SK-MEL-5 (cell line): ENCODE data around the gene ISYNA1. TPM values are rescaled to one million over a fixed set of nuclear protein-coding genes. Genes with fewer than 3 reads are reported as not detected.

Experiments
- DNase-seq: peaks from one replicate; pipeline ENCODE4 v3.0.0-alpha.2; 2016; ENCODE audit warnings: low read depth, low spot score
- in situ Hi-C: cut with HindIII; loops from 2 replicates; pipeline ENCODE4 v1.10.0; 2016; ENCODE audit warnings: low sequenced_read_pairs, high pct_unique_total_duplicates, low pct_unique_long_range_greater_than_20kb
- total RNA-seq: library from RNA; depleted of rRNA; stranded (reverse); fragments of >200 nt; shearing (Covaris generic); gene quantifications from 2 replicates; pipeline ENCODE4 v1.2.3, GENCODE V29; 2014

ISYNA1 gene
- total RNA-seq, 1 experiment from 2014 or later = 8.3 TPM

DNA sequence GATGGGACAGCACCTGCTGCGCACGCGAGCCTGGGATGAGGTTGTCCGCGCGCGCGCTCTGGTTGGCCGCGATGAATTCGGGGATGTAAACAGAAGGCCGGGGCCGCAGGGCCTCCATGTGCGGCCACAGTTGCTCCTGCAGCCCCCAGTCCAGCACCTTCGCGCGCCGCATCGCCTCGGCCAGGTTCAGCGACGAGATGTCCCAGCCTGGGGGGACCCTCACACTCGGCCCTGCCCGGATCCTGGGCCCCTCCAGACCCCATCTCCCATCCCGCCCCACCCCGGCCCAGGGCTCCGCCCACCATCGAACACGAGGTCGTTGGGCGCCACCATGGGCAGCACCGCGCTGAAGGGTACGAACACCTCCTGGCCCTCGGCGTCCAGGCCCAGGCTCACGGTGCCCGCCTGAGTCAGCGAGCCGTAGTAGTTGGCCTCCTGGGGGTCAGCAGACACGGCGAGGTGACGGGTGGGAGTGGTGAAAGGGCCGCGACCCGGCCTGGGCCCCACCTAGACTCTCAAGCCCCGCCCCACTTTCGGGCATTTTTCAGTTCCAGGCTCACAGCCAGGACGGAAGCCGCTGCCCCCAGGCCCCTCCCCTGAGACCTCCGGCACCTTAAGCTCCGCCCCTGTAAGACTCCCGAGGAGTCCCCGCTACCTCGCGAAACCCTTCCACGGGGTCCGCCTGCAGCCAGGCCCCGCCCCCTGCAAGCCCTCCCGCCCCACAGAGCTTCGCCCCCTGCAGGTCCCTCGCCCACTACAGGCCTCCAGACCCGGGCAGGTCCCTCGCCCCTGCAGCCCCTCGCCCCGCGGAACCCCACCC, 1.1 kb downstream of the ISYNA1 start:
- peak; percentile 86 for DNase-seq
- in situ Hi-C loops = no loop called here

GRCh38 chr19:18435842-18436670, 1.9 kb downstream of the ISYNA1 start:
- in situ Hi-C loops = no loop called here

DNA sequence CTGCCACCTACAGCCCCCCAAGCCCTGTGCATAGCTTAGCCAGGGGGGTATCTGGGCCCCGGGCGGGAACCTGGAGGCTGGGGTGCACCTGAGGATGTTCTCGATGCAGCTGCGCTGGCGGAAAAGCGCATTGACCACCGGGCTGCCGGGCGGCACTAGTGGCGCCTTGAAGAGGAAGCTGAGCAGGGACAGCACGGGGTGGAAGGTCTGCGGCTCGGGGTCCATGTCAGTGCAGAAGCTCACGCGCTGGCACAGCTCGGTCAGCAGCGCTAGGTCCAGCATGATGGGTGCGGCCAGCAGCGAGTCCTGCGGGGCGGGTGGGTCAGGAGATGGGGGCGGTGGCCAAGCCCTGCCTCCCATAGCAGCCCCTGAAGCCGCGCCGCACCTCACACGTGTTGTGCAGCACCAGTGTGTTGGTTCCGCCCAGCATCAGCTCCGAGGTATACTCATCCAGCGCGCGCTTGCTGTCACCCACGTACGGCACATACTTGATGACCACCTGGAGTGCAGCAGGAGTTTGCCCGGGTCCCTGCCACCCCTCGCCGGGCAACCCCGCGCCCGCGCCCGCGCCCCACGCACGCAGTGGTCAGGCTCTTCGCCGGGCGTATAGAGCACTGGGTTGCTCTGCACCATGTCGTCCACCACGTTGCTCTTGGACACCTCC, 2.6 kb downstream of the ISYNA1 start:
- in situ Hi-C loops = no loop called here

More at GRCh38 chr19:18435842-18436670, 1.9 kb downstream of the ISYNA1 start:
- DNase-seq = no peak

DNA sequence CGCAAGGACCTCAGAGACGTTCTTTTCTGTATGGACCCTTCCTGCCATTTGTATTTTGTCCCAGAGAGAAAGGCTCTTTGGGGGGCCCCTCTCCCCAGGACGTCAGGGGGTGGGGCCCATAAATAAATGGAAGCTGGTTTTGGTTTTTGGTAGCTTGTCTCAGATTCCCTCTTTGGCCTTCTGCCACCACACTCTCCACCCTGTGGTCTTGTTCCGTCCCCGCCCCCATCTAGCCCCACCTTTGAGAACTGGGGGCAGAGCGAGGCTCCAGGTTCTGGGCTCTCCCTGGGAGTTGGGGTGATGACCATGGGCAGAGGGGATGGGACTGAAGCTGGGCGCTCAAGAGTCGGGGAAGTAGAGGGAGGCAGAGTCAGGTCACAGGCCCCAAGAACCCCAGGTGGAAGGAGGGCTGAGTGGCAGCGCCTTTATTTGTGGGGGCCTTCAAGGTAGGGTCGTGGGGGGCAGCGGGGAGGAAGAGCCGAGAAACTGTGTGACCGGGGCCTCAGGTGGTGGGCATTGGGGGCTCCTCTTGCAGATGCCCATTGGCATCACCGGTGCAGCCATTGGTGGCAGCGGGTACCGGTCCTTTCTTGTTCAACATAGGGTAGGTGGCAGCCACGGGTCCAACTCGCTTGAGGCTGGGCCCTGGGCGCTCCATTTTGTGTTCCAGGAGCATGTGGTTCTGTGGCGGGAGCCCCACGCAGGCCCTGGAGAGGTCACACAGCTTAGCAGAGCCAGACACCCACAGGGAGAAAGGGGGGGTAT, 3.3 kb downstream of the ISYNA1 start:
- no peak for DNase-seq
- in situ Hi-C loops = no loop called here

More for the DNA sequence above, 2.6 kb downstream of the ISYNA1 start:
- DNase-seq = no peak

DNA sequence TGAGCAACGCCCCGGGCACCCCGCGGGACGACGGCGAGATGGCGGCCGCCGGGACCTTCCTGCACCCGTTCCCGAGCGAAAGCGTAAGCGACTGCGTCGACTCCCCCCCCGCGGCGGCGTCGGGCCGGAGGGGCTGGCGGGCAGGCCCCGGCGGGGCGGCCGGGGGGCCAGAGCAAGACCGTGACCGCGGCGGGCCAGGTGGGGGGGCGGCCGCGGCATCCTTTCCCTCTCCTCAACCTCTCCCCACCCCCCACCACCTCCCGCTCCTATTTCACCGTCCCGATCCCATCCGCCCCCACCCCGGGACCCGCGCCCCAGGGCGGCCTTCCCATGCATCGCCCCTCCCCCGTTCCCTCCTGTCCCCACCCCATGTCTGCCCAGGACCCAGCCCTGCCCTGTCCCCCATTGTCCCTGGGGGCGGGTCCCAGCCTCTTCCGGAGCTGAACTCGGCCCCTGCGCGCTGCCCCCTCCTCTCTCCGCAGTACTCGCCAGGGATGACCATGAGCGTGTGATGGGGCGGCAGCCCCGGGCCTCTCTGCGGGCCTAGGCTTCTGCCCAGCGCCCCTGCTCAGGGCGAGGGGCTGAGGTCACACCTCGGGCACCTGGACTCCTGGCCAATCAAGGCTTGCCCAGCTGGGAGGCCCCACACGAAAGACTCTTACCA, 4.1 kb downstream of the ISYNA1 start:
- in situ Hi-C loops = no loop called here
- DNase-seq = no peak

GRCh38 chr19:18433015-18433691, 4.8 kb downstream of the ISYNA1 start:
- in situ Hi-C loops = no loop called here
- DNase-seq = no peak

DNA sequence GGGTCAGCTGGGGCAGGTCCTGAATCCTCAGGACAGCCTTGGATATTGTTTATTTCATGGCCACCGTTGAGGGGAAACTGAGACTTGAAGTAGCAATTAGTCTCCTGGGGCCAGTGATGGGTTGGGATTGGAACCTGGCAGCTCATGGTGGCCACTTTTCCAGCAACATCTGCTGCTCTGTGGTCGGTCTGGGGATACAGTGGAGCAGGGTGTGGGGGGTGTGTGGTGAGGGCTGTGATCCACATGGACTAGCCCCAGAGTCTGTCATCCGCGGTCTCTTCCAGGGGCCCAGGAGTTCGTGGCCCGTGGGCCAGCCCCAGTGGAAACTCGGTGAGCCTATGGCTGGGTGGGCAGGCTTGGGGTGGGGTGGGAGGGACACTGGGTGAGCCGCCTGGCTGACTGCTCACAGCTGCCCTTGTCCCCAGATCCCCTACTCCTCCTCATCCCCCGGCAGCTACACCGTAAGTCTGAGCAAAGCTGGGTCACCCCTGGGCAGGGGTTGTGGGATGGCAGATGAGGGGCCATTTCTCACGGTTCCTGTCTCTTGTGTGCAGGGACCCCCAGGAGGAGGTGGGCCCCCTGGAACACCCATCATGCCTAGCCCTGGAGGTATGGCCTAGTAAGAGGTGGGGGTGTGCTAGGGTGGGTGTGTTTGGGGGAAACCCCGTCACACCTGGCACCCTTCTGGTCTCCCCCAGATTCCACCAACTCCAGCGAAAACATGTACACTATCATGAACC, 5.5 kb downstream of the ISYNA1 start:
- no peak for DNase-seq
- in situ Hi-C loops = no loop called here

DNA sequence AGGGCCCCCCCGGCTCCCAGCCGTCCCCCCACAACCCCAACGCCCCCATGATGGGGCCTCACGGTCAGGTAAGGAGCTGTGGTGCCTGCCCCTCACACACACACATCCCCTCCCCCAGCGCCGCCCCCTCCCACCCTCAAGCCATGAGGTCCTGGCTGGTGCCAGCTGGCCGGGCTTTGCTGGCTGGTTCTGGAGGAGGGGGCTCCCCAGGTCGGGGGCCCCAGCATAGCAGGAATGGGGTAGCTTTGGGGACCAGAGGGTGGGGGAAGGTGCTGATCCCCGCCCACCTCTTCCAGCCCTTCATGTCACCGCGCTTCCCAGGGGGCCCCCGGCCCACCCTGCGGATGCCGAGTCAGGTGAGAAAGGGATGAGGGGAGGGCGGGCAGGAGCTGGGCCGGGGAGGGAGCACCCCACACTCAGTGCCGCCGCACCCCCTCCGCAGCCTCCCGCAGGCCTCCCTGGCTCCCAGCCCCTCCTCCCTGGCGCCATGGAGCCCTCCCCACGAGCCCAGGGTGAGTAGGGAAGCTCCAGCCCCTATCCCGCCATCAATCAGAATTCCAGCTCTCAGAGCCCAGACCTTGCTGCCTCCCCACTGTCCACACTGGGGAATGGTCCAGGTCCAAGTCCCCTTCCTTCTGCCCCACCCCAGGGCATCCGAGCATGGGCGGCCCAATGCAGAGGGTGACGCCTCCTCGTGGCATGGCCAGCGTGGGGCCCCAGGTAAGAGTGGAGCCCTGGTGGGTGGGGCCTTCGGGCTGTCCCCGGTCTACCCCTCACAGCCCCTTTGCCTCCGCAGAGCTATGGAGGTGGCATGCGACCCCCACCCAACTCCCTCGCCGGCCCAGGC, 6.4 kb downstream of the ISYNA1 start:
- DNase-seq = no peak
- in situ Hi-C loops = no loop called here

DNA sequence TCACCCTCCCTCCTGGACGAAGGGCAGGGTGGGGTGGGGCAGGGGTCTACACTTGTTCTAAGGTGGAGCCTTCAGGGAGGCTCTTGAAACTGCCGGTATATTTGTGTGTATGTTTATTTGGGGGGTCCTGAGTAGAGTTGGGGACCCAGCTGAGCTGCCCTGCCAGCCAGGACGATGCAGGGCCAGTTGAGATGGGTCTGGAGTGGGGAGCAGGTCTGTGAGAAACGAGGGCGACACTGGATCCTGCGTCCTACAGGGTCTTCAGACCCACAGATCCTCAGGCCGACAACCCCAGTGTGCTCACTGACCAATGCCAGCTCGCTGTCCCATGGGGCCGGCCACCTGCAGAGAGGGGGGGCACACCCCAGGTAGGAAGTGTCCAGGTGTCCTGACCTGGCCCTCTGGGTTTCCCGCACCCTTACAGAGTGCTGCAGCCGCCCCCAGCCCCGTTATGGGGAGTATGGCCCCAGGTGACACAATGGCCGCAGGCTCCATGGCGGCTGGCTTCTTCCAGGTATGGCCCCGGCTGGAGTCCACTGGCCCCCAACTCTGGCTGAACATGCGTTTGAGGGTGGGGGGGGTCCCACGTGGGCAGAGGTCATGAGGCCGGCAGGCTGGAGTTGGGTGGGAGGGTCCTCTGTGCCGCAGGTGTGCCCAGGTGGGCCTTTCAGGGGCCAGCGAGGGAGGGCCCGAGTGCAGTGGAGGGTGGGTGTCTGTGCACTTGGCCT, 7.4 kb downstream of the ISYNA1 start:
- DNase-seq = no peak

DNA sequence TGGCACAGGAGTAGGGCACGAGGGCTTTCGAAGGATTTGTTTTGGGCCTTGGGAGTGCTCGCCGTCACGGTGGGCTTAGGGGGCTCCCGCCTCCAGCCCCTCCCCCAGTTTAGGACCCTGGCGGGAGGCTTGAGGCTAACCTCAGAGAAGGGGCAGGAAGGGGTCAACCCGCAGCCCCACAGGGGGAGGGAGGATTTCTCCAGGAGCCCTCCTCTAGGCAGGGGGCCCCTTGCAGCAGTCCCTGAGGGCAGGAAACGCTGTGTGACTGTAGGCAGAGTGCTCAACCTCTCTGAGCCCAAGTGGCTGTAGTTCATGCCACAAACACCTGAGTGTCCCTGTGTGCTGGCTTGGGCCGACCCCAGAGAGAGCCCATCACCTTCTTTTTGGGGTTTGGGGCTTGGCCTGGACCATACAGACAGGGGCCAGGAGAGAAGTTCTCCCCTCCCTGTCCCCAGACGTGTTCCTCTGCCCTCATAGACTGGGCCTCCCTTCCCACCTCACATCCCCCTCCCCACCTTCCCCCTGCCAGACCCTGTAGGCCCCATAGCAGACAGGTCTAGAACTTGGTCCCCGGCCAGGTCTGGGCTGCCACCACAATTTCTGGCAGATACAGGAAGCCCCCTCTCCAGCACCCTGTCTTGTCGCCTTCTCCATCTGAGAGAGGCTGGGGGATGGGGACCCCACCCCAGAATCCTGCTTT, 8.1 kb downstream of the ISYNA1 start:
- in situ Hi-C loops = no loop called here
- no peak for DNase-seq

More for the DNA sequence above, 7.4 kb downstream of the ISYNA1 start:
- in situ Hi-C loops = no loop called here

DNA sequence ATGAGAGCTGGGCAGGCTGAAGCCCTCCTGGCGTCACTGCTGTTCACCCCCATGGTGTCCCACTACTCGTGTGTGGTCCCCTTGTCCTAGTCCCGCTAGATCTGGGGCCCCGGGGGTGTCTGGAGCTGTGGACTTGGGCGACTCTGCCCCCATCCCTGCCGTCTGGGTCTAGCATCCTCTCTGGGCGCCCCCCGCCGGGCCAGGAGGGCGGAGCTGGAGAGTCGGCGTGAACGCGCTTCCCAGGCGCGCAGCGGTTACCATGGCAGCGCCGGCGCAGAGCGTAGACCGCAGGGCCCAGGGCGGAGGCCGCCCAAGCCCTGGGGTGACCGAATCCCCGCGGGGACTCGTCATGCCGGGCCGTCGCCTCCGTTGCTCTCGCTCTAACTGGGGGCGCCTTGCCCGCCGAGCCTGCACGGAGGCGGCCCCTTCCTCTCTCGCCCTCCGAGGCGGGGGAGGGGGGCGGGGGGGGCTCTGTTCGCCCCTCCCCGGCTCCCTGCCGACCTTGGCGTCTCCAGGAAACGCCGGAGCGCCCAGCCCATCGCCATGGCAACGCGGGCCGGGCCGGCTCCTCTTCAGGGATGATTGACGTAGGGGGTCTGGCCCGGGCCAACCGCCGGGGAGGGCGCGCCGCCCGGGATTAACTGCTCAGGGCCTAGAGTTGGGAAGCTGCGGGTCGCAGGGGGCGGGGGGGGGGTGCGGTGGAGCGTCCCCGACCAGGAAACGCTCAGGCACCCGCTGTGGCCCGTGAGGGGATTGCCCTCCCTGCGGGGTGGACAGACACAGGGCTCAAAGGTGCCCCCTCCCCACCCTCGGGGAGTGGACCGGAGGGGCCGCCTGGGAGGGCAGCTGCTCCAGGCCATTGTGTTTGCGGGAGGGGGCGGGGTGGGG, 8.9 kb downstream of the ISYNA1 start:
- no peak for DNase-seq
- in situ Hi-C loops = no loop called here

GRCh38 chr19:18428173-18428786, 9.7 kb downstream of the ISYNA1 start:
- in situ Hi-C loops = no loop called here
- DNase-seq = no peak

DNA sequence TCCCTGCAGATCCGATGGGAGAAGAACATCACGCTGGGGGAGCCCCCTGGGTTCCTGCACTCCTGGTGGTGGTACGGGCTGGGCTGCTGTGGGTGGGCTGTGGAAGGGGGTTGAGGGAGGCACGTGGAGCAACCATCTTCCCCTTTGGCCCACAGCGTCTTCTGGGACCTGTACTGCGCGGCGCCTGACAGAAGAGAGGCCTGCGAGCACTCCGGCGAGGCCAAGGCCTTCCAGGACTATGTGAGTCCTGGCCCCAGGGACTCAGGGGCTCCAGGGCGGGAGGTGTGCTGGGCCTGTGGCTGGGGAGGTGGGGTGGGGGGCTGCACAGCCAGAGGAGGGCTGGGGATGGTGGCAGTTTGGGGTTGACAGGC, 10.2 kb downstream of the ISYNA1 start:
- in situ Hi-C loops = no loop called here
- DNase-seq = no peak
